ENCODE results near the gene GRID1.

GRCh38 chr10:86064931-86065662 lies 301.5 kb downstream of the GRID1 start:
- TF ChIP-seq CTCF (conservative IDR thresholded peaks at IDR 0.05) = no peak
- no peak for TF ChIP-seq EZH2 (IDR thresholded peaks at IDR 0.05; ENCODE audit: low read depth)
